B cell (primary cell): ENCODE measurements around the gene CD6.

ENCODE experiments used
- EZH2 ChIP-seq: IDR thresholded peaks from 2 replicates; pipeline ENCODE4 v1.6.1; 2012; ENCODE audit warnings: borderline replicate concordance, low read depth, mild to moderate bottlenecking, moderate library complexity, low read length; ENCODE audit not compliant: insufficient read depth, poor library complexity, severe bottlenecking
- TF ChIP-seq, protein P1 (sequence below): fragments of 200-600 bp; IDR thresholded peaks from one replicate; pipeline ENCODE4 v1.8.0; 2022; ENCODE audit warnings: antibody characterized with exemption, mild to moderate bottlenecking

DNA sequence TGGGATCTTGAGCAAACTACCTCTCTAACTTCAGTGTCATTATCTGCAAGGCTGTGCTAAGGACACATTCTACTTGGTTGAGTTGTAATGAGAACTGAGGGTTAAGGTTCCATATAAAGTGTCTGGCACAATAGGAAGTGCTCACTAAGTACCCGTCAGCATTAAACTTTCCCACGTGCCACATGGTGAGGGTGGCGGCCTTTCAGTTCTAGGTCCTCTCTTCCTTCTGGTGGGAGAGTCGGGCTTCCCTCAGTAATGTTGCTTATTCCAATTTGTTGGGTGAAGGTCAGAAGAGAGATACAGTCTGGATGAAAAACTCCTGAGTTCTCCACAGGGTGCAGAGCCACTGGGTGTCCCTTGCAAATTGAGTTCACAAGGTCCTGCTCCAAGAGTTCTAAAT is 4.6 kb upstream of the CD6 start:
- TF ChIP-seq, protein P1, sequence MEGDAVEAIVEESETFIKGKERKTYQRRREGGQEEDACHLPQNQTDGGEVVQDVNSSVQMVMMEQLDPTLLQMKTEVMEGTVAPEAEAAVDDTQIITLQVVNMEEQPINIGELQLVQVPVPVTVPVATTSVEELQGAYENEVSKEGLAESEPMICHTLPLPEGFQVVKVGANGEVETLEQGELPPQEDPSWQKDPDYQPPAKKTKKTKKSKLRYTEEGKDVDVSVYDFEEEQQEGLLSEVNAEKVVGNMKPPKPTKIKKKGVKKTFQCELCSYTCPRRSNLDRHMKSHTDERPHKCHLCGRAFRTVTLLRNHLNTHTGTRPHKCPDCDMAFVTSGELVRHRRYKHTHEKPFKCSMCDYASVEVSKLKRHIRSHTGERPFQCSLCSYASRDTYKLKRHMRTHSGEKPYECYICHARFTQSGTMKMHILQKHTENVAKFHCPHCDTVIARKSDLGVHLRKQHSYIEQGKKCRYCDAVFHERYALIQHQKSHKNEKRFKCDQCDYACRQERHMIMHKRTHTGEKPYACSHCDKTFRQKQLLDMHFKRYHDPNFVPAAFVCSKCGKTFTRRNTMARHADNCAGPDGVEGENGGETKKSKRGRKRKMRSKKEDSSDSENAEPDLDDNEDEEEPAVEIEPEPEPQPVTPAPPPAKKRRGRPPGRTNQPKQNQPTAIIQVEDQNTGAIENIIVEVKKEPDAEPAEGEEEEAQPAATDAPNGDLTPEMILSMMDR = no peak
- TF ChIP-seq EZH2 = no peak
